Mesenteric fat pad (tissue), 1 donor: ENCODE results near the gene VWA5B1. TPM values are rescaled to one million over a fixed set of nuclear protein-coding genes. Genes with fewer than 3 reads are reported as not detected.

ENCODE experiments used
- DNase-seq: peaks from one replicate; pipeline ENCODE4 v3.0.0-alpha.2; 2020; ENCODE audit warnings: low spot score
- total RNA-seq: library from RNA; stranded (reverse); fragmentation: NEBNext Ultra II Directional; extraction: Animal tissue kit (Norgen Biotek cat#: 25700); gene quantifications from one replicate; pipeline ENCODE4 v1.2.1, GENCODE V29; 2021
- donor health status: DM: yes; HTN: yes; CAD: no.

VWA5B1 gene
- total RNA-seq, 1 donor from 2014 or later, result not detected

- DNase-seq, result no peak
These were observed 74.9 kb downstream of the VWA5B1 start for GRCh38 chr1:20365421-20366055.

DNA sequence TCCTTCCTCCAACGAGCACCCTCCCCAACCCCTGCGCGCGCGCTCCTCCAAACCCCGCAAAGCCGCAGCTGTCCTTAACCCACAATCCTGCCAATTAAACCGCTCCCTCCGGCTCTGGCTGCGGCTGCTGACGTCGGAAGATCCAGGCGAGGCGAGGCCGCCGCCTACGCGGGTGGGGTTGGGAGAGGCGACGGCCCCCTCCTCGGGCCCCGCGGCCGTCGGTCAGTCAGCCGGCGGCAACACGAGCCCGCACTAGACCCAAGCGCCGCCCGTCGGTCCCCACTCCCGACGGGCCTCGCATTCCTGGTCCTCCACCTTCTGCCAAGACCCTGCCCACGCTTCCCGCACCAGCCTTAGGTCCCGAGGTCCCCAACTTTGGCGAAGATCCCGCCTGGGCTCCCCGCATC, 75.4 kb downstream of the VWA5B1 start:
- DNase-seq, result no peak

DNA sequence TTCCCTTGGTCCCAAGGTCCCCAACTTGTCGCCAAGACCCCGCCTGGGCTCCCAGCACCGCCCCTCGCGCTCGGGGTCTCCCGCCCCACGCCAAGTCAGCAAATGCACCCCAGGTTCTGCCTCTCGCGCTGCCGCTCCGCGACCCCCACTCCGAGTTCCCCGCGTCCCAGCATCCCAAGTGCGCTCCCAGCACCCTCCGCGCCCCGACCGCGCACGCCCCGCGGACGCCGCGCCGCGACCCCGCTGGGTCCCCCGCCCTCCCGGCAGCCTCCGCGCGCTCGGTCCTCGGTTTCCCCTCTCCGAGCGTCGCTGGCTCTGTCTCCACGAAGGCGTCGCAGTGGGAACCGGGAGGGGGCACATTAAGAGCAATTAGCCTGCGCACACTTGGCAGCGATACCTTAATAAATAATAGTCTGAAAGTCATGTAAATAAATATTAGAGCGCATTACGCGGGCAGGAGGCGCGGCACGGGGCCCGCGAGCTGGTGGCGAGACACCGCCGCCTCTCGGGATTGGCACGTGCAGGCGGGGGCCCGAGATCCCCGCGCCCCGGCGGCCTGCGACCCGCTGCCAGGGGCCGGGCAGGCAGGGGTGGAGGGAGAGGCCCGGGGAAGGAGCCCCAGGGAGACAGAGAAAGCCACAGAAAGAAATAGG, 75.9 kb downstream of the VWA5B1 start:
- no peak for DNase-seq

DNA sequence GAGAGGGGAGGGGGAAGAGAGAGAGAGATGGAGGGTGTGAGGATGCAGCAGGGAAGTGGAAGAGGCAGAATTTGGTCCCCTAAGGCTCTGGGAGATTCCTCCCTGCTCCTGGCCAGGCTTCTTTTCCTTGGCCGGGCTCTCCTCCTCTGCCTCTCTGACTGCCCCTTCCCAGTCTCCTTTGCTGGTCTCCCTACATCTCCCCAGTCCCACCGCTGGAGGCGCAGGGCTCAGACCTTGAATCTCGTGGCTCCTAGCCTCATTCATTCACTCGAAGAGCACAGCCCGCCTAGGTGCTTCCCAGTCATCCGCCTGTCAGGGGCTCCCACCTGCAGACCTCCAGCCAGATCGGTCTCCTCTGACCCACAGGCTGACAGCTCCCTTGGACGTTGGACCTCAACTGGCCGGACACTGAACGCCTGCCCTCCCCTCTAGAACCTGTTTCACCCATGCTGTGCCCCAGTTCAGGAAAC, 76.5 kb downstream of the VWA5B1 start:
- no peak for DNase-seq

DNA sequence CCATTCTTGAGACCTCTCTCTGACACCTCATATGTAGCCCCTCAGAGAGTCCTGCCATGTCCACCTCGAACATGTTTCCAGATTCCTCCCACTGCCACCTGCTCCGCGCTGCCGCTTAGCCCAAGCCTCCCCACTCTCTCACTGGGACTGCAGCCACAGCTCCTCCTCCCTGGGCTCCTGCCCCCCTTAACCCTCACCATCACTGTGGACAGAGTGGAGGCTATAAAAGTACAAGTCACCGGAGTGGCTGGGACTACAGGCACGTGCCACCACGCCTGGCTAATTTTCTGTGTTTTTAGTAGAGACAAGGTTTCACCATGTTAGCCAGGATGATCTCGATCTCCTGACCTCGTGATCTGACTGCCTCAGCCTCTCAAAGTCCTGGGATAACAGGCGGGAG, 77.0 kb downstream of the VWA5B1 start:
- no peak for DNase-seq

DNA sequence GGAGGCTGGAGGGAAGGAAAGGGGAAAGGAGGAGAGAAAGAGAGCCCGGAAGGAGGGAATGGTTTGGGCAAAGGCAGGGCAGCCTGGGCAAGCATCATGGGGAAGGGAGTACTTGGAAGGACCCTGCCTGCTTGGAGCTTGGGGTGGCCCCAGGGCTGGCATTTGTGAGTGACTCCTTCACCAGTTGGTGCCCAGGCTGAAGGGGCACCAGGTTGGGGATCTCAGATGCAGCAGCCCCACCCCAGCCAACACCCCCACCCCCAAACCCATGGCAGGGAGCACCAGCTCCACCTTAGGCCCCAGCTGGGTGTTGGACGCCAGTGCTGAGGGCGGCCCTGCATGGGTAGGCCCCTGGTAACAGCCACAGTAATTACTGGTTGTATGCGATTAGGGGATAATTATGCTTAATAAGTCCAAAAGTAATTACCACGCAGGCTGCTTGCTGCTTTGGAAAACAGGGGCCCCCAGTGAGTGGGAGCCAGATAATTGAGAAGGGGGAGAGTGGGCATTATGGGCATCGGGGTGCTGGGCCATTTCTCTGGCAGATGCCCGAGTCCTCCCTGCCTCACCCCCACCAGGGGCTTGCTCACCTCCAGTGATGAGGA, 78.3 kb downstream of the VWA5B1 start:
- no peak for DNase-seq

GRCh38 chr1:20370698-20371097, 80.0 kb downstream of the VWA5B1 start:
- no peak for DNase-seq

- DNase-seq, result no peak
These were observed 80.7 kb downstream of the VWA5B1 start for GRCh38 chr1:20371411-20371810.

GRCh38 chr1:20371883-20372282, 81.2 kb downstream of the VWA5B1 start:
- no peak for DNase-seq

DNA sequence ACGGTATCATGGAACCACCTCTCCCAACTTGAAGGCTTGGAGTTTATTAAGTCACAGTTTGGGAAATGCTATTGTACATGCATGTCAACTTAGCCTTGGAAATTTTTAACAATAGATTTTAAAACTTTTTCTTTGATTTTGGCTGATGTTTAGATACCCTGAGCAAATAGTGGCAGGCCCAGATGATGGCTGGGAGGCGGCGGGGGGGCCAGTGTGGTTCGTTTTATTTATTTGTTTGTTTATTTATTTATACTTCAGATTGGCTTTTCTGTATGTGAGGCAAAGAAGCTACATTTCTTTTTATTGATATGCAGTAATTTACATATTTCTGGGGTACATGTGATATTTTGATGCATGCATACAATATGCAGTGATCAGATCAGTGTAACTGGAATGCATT, 82.0 kb downstream of the VWA5B1 start:
- DNase-seq, result no peak

DNA sequence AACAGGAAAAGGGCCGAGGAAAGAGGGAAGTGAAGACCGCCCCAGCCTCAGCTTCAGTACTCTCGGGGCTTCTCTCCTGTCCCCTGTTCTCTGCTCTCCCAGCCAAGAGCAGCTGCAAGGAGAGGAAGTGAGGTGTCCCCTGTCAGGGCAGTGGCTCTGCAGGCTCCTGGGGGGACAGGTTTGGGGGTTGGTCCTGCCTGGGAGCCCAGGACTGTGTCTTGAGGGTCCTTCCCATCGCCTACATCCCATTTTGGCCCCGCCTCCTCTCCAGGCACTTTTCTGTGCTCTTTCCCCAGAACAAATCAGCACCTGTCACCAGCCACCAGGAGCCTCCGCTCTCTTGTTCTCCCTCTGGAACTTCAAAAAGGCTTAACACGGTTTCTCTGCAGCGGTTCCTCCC, 82.6 kb downstream of the VWA5B1 start:
- DNase-seq, result no peak

- DNase-seq, result no peak
These were observed 83.1 kb downstream of the VWA5B1 start for GRCh38 chr1:20373764-20374163.

GRCh38 chr1:20375563-20375962, 84.9 kb downstream of the VWA5B1 start:
- no peak for DNase-seq

- no peak for DNase-seq
These were observed 85.5 kb downstream of the VWA5B1 start for GRCh38 chr1:20376171-20376570.

DNA sequence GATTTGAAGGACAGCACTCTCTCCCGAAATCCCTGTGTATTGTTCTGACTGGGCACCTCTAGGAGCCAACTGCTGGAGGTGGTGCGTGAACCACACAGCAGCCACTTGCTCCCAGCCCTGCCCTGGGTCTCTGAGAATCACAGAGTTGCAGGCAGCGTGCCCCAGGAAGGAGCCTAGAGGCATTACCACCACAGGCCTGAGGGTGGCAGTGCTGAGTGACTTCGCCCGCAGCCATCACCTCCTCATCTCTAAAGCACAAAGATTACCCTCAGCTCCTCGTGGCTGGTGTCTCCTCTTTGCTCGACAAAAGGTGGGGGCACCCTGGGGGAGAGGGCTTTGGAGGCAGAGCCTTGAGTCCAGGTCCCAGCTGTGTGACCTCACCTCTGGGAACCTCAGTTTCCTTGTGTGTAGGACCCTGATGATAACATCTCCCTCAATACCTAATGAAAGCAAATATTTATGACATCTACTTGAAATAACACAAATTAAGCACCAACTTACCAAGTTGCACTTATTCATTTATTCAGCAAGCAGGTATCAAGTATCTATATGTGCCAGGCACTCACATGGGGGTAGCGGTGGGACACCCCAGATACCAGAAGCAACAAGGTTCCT, 86.3 kb downstream of the VWA5B1 start:
- DNase-seq, result no peak

GRCh38 chr1:20377516-20378270, 87.0 kb downstream of the VWA5B1 start:
- no peak for DNase-seq

DNA sequence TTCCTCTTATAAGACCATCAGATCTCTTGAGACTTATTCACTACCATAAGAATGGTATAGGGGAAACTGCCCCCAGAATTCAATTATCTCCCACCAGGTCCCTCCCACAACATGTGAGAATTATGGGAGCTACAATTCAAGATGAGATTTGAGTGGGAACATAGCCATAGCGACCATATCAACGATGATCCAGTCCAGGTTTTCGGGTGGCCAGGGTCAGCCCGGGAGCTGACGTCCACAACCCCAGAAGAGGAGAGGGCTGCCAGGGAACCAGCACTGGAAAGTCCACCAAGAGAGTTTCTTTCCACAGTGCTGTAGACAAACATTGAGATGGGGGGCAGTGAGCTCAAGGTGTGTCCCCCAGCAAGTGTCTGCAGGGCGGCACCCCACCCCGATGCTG, 88.4 kb downstream of the VWA5B1 start:
- no peak for DNase-seq

- DNase-seq, result no peak
These were observed 89.5 kb downstream of the VWA5B1 start for GRCh38 chr1:20380175-20380574.

DNA sequence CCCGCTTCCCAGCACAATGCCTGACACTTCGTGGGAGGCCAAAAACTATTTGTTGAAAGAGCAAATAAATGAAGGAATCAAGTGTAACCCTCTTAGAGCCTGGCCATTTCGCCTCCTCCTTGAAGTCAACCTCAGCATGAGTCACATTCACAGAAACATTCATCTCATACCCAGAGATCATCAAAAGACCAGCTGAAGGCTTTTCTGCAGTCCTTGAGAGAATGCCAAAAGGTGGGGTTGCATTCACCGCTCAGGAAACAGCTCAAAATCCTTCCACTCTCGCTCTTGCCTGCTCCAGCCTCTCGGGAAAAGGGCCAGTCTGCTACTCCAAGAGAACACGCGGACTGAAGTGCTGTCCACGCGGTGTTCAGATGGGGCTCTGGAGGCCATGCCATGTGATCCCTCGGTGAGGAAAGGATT, 90.0 kb downstream of the VWA5B1 start:
- DNase-seq, result no peak

DNA sequence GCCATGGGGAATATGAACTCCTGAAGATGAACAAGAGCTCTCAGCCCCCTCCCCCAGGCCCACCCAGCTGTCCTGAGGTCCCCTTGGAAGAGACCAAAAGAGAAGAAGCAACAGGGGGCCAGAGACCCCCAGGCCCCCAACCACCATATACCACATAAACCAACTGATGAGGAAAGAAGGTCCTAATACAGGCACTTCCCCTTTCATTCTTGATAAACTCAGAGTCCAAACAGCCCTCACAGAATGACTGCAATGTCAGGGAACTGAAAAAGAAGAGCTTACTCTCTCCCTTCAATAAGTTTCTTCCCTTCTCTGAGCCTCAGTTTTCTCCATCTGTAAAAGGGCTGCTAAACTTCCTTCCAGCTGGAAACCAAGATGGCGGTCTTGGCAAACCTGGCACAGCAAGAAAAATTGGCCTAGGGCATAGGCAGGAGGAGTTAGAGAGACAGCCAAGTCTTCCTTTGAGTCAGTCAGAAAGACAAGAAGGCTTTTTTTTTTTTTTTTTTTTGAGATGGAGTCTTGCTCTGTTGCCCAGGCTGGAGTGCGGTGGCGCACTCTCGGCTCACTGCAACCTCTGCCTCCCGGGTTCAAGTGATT, 90.5 kb downstream of the VWA5B1 start:
- DNase-seq, result no peak

DNA sequence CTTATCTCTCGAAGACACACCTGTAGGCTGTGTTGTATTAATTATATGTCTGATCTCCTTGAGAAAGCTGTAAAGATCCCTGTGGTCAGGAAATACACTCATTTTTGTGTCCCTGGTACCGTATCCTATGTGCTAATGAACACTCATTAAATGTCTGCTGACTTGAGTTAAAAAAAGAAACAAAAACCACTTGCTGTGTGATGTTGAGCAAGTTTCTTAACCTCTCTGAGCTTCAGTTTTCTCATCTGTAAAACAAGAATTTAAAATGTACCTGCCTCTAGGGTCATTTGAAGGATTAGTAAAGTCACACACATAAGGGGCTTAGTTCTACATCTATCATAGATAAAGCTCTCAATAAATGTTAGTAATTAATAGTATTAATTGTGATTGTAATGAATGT, 91.3 kb downstream of the VWA5B1 start:
- no peak for DNase-seq
